DOHH2 (cell line): ENCODE results near the gene SYTL1.
A peak's percentile ranks its signal among the peaks of the same experiment; 100 is the strongest.

Source experiments
- H3F3A ChIP-seq: fragments of 200-600 bp; sonication (generic), shearing (Covaris generic); 2 replicates; pipeline ENCODE4 v1.6.0; 2016; ENCODE audit warnings: antibody characterized with exemption, mild to moderate bottlenecking; ENCODE audit not compliant: control insufficient read depth, insufficient read depth
- H3K27ac ChIP-seq: fragments of 200-600 bp; sonication (generic); 2 replicates; pipeline ENCODE4 v1.5.1; 2014; ENCODE audit warnings: low read depth, mild to moderate bottlenecking, low read length, moderate library complexity
- H3K27me3 ChIP-seq: fragments of 200-600 bp; sonication (generic); 2 replicates; pipeline ENCODE4 v1.6.1; 2014; ENCODE audit warnings: mild to moderate bottlenecking, low read length, mixed read lengths; ENCODE audit not compliant: control insufficient read depth
- H3K36me3 ChIP-seq: fragments of 200-600 bp; sonication (generic); 2 replicates; pipeline ENCODE4 v1.6.1; 2014; ENCODE audit warnings: mild to moderate bottlenecking, low read length, moderate library complexity, mixed read lengths; ENCODE audit not compliant: control insufficient read depth
- H3K4me1 ChIP-seq: fragments of 200-600 bp; sonication (generic); 2 replicates; pipeline ENCODE4 v1.6.1; 2014; ENCODE audit warnings: mild to moderate bottlenecking, low read length, mixed read lengths; ENCODE audit not compliant: control insufficient read depth
- H3K4me2 ChIP-seq: fragments of 200-600 bp; sonication (generic); 2 replicates; pipeline ENCODE4 v1.6.0; 2014; ENCODE audit warnings: mild to moderate bottlenecking, low read length, moderate library complexity
- H3K4me3 ChIP-seq: fragments of 200-600 bp; sonication (generic); 2 replicates; pipeline ENCODE4 v1.5.1; 2014; ENCODE audit warnings: mild to moderate bottlenecking, low read length, mixed read lengths
- H3K79me2 ChIP-seq: fragments of 200-600 bp; sonication (generic); 2 replicates; pipeline ENCODE4 v1.6.1; 2014; ENCODE audit warnings: mild to moderate bottlenecking, low read length, mixed read lengths; ENCODE audit not compliant: control insufficient read depth
- H3K9me2 ChIP-seq: fragments of 200-600 bp; sonication (generic); replicated peaks from 2 replicates; pipeline ENCODE4 v1.6.1; 2014; ENCODE audit warnings: mild to moderate bottlenecking, low read length, mixed read lengths; ENCODE audit not compliant: control insufficient read depth
- H3K9me3 ChIP-seq: fragments of 200-600 bp; sonication (generic); 2 replicates; pipeline ENCODE4 v1.6.1; 2014; ENCODE audit warnings: antibody characterized with exemption, low read length, mixed read lengths; ENCODE audit not compliant: control insufficient read depth, insufficient read depth
- H4K20me1 ChIP-seq: fragments of 200-600 bp; sonication (generic); 2 replicates; pipeline ENCODE4 v1.6.0; 2014; ENCODE audit warnings: low read depth, mild to moderate bottlenecking, antibody characterized with exemption, low read length, moderate library complexity; ENCODE audit not compliant: control insufficient read depth, insufficient read depth
- CTCF ChIP-seq: fragments of 200-600 bp; sonication (generic); IDR thresholded peaks from one replicate; pipeline ENCODE4 v1.5.1; 2014; ENCODE audit warnings: antibody characterized with exemption, mild to moderate bottlenecking, low read depth, low read length; ENCODE audit not compliant: poor library complexity, severe bottlenecking
- EZH2phosphoT487 ChIP-seq: fragments of 200-600 bp; sonication (generic); IDR thresholded peaks from 2 replicates; pipeline ENCODE4 v1.6.1; 2017; ENCODE audit warnings: borderline replicate concordance, mild to moderate bottlenecking, antibody characterized with exemption, low read length, moderate library complexity, mixed read lengths

The SYTL1 gene

GRCh38 chr1:27358928-27359313, 17.1 kb downstream of the SYTL1 start:
- no peak for TF ChIP-seq EZH2phosphoT487
- Histone ChIP-seq H3K9me3 (no peaks in the 10 kb centered on the region), H3K4me1 (peaks cover 25% of the 10 kb centered on the region)

GRCh38 chr1:27359822-27360158, 18.0 kb downstream of the SYTL1 start:
- peak overlapping the region; percentile 100 for H3K4me2 ChIP-seq
- no peaks in the 10 kb centered on the region for H3K36me3 ChIP-seq
- H3K9me2 ChIP-seq, result no peaks in the 10 kb centered on the region
- H3K9me3 ChIP-seq, result no peaks in the 10 kb centered on the region
- no peaks in the 10 kb centered on the region for H3K79me2 ChIP-seq
- H3K4me1 ChIP-seq, result peaks cover 29% of the 10 kb centered on the region
- TF ChIP-seq CTCF (no peak), EZH2phosphoT487 (no peak)
- H3F3A ChIP-seq, result no peaks in the 10 kb centered on the region
- no peaks in the 10 kb centered on the region for H4K20me1 ChIP-seq
- no peak overlapping the region for H3K27ac ChIP-seq
- peaks cover 29% of the 10 kb centered on the region for H3K27me3 ChIP-seq
- peak overlapping the region; percentile 86 for H3K4me3 ChIP-seq

More at GRCh38 chr1:27358928-27359313, 17.1 kb downstream of the SYTL1 start:
- H3K9me2 ChIP-seq, result no peaks in the 10 kb centered on the region
- no peaks in the 10 kb centered on the region for H3K79me2 ChIP-seq
- no peaks in the 10 kb centered on the region for H3F3A ChIP-seq
- H3K36me3 ChIP-seq, result no peaks in the 10 kb centered on the region
- H3K4me2 ChIP-seq, result no peak overlapping the region
- no peak overlapping the region for H3K4me3 ChIP-seq
- H4K20me1 ChIP-seq, result no peaks in the 10 kb centered on the region
- H3K27me3 ChIP-seq, result peaks cover 29% of the 10 kb centered on the region
- H3K27ac ChIP-seq, result no peak overlapping the region

- H3K4me1 ChIP-seq, result peaks cover 35% of the 10 kb centered on the region
- H3K9me2 ChIP-seq, result no peaks in the 10 kb centered on the region
- no peaks in the 10 kb centered on the region for H4K20me1 ChIP-seq
- H3K9me3 ChIP-seq, result no peaks in the 10 kb centered on the region
- H3F3A ChIP-seq, result no peaks in the 10 kb centered on the region
- H3K27ac ChIP-seq, result no peak overlapping the region
- H3K79me2 ChIP-seq, result no peaks in the 10 kb centered on the region
- TF ChIP-seq CTCF (no peak), EZH2phosphoT487 (no peak)
- H3K27me3 ChIP-seq, result peaks cover 29% of the 10 kb centered on the region
- H3K36me3 ChIP-seq, result no peaks in the 10 kb centered on the region
- H3K4me3 ChIP-seq, result peak overlapping the region; percentile 86
- peak overlapping the region; percentile 100 for H3K4me2 ChIP-seq
These were observed 18.6 kb downstream of the SYTL1 start for GRCh38 chr1:27360159-27361043.

- H3K79me2 ChIP-seq, result no peaks in the 10 kb centered on the region
- H3K27me3 ChIP-seq, result peaks cover 29% of the 10 kb centered on the region
- TF ChIP-seq EZH2phosphoT487 (no peak), CTCF (no peak)
- H4K20me1 ChIP-seq, result no peaks in the 10 kb centered on the region
- no peak overlapping the region for H3K27ac ChIP-seq
- H3K4me2 ChIP-seq, result peak overlapping the region; percentile 100
- H3K4me1 ChIP-seq, result peaks cover 41% of the 10 kb centered on the region
- no peaks in the 10 kb centered on the region for H3K9me2 ChIP-seq
- H3K4me3 ChIP-seq, result peak overlapping the region; percentile 86
- no peaks in the 10 kb centered on the region for H3F3A ChIP-seq
- H3K36me3 ChIP-seq, result no peaks in the 10 kb centered on the region
- H3K9me3 ChIP-seq, result no peaks in the 10 kb centered on the region
These were observed 19.2 kb downstream of the SYTL1 start for GRCh38 chr1:27361044-27361402.
